NT2/D1 (cell line): ENCODE measurements around the gene SYNPO2.

Source experiments
- DNase-seq: peaks from one replicate; pipeline ENCODE4 v3.0.0-alpha.2; 2011; ENCODE audit warnings: low read depth, low spot score
- H3K27me3 ChIP-seq: 2 replicates; pipeline ENCODE4 v1.6.0; 2011; ENCODE audit warnings: mild to moderate bottlenecking; ENCODE audit not compliant: insufficient read length, insufficient read depth
- H3K36me3 ChIP-seq: 2 replicates; pipeline ENCODE4 v1.6.1; 2011; ENCODE audit warnings: mild to moderate bottlenecking, low read length, mixed read lengths; ENCODE audit not compliant: insufficient read depth, insufficient read length
- H3K4me1 ChIP-seq: 2 replicates; pipeline ENCODE4 v1.5.1; 2011; ENCODE audit not compliant: insufficient read depth, insufficient read length
- H3K4me3 ChIP-seq: 2 replicates; pipeline ENCODE4 v1.5.1; 2011; ENCODE audit warnings: low read depth; ENCODE audit not compliant: insufficient read length
- H3K9ac ChIP-seq: 2 replicates; pipeline ENCODE4 v1.6.0; 2011; ENCODE audit warnings: low read depth; ENCODE audit not compliant: insufficient read length
- H3K9me3 ChIP-seq: 2 replicates; pipeline ENCODE4 v1.5.1; 2011; ENCODE audit warnings: mild to moderate bottlenecking, low read length; ENCODE audit not compliant: insufficient read depth
- SUZ12 ChIP-seq: IDR thresholded peaks from 2 replicates; pipeline ENCODE4 v1.6.1; 2011; ENCODE audit not compliant: insufficient read length, insufficient read depth; ENCODE audit errors: extremely low read depth
- YY1 ChIP-seq: IDR thresholded peaks from 2 replicates; pipeline ENCODE4 v1.6.1; 2011; ENCODE audit not compliant: insufficient read length, insufficient read depth
- ZNF274 ChIP-seq: IDR thresholded peaks from 2 replicates; pipeline ENCODE4 v1.6.1; 2011; ENCODE audit warnings: mild to moderate bottlenecking, low read depth, low read length

Gene SYNPO2

DNA sequence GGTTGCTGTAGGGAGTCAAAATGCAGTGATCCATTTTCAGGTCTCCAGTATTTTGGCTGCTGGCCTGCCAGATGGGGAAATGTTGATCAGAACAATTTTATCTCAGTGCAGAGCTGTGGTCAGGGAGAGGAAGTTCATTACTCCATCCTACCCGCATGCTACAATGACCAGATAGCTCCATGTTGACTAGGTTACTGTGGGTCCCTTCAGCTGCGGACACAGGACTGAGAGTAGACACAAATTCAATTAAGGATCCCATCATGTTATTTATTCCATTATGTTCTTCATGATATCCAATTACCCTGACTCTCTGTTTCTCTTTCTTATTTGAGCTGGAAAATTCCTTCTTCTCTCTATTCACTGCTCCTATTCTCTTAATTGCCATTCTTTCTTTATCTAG is 16.3 kb downstream of the SYNPO2 start:
- DNase-seq: no peak
- H3K9ac ChIP-seq: no peak overlapping the region

DNA sequence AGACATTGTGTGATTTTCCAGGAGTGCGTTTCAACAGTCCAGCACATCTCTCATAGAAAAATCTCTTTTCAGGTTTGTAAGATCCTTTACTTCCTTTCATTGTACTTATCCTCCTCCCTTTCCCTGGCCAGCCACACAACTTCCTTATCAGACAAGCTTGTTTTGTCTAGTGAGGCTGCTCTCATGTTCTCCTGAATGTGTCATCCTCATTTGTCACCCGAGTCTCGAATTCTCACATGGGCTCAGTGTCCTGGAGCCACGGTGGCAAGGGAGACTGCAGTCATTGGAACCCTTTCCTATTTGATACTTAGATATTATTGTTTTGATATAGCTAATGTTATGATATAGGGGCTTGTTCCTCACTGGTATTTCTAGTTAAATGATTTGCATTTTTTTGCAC is 16.9 kb downstream of the SYNPO2 start:
- no peaks in the 10 kb centered on the region for H3K4me1 ChIP-seq
- H3K4me3 ChIP-seq: no peak overlapping the region
- TF ChIP-seq YY1: no peak
- no peak overlapping the region for H3K9ac ChIP-seq
- H3K36me3 ChIP-seq: no peaks in the 10 kb centered on the region
- no peaks in the 10 kb centered on the region for H3K9me3 ChIP-seq
- no peak for DNase-seq
- H3K27me3 ChIP-seq: no peaks in the 10 kb centered on the region

More for the DNA sequence above, 16.3 kb downstream of the SYNPO2 start:
- Histone ChIP-seq H3K36me3 (no peaks in the 10 kb centered on the region), H3K9me3 (no peaks in the 10 kb centered on the region), H3K4me3 (no peak overlapping the region), H3K4me1 (no peaks in the 10 kb centered on the region), H3K27me3 (no peaks in the 10 kb centered on the region)
- TF ChIP-seq SUZ12: no peak
- no peak for TF ChIP-seq YY1
- TF ChIP-seq ZNF274: no peak

DNA sequence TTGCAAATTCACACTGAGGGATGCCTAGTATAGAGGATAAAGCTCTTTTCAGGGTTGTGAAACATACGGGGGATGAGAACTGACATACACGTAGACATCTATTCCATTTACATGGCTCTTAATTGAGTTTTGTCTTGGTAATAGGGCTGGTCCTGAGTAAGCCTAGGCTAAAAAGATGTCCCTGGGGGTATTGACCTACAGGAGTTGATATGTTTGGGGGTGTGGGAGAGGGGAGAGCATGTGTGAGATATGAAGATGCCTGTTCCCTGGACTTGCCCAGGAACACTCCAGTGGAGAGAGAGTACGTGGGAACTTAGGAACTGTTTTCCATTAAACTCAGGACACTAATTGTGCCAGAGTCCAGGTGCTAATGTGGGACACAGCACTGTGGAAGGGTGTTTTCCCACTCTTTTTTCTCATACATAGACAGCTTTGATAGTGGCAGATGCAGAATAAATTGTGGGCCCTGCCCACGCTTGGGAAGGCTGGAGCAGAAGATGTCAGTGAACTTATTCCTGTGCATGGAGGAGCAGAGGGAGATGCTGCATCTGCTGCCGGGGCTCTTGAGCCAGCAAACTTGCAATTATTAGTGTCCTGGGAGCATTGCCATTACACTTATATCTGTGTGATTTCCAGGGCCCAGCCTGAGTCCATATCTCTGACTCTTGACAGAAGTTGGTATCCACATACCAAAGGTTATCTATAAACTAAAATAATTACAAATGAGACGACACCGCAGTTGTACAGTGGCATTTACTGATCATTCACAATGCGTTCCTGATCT is 20.7 kb downstream of the SYNPO2 start:
- DNase-seq: no peak
- Histone ChIP-seq H3K9ac (no peak overlapping the region), H3K9me3 (no peaks in the 10 kb centered on the region), H3K36me3 (no peaks in the 10 kb centered on the region), H3K4me3 (no peak overlapping the region), H3K27me3 (no peaks in the 10 kb centered on the region), H3K4me1 (no peaks in the 10 kb centered on the region)
- TF ChIP-seq ZNF274 (no peak), SUZ12 (no peak), YY1 (no peak)

GRCh38 chr4:118910221-118910620 is 21.6 kb downstream of the SYNPO2 start:
- TF ChIP-seq SUZ12: no peak
- TF ChIP-seq YY1: no peak
- TF ChIP-seq ZNF274: no peak
- DNase-seq: no peak
- Histone ChIP-seq H3K4me1 (no peaks in the 10 kb centered on the region), H3K9ac (no peak overlapping the region), H3K4me3 (no peak overlapping the region), H3K36me3 (no peaks in the 10 kb centered on the region), H3K27me3 (no peaks in the 10 kb centered on the region), H3K9me3 (no peaks in the 10 kb centered on the region)

- no peaks in the 10 kb centered on the region for H3K4me1 ChIP-seq
- no peak for DNase-seq
- H3K9ac ChIP-seq: no peak overlapping the region
- TF ChIP-seq YY1: no peak
- no peak for TF ChIP-seq ZNF274
- no peak for TF ChIP-seq SUZ12
- no peaks in the 10 kb centered on the region for H3K36me3 ChIP-seq
- no peaks in the 10 kb centered on the region for H3K27me3 ChIP-seq
- H3K9me3 ChIP-seq: no peaks in the 10 kb centered on the region
- no peak overlapping the region for H3K4me3 ChIP-seq
Measured at GRCh38 chr4:118911238-118911703, 22.6 kb downstream of the SYNPO2 start.

DNA sequence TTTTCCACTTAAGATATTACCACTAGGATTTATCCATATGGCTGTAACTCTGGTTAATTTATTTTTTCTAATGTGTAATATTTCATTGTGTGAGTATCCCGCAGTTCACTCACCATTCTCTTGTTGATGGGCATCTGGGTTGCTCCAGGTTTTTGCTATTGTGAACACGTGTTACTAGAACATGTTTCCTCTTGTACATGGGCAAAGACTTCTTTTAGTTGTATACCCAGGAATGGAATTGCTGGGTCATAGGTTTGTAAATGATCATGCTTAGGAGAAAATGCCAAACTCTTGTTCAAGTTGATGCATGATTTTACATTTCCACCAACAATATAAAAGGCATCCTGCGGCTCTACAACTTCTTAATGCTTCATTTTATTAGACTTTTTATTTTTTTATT is 26.8 kb downstream of the SYNPO2 start:
- H3K9ac ChIP-seq: no peak overlapping the region
- no peaks in the 10 kb centered on the region for H3K9me3 ChIP-seq
- no peak overlapping the region for H3K4me3 ChIP-seq
- H3K36me3 ChIP-seq: no peaks in the 10 kb centered on the region
- TF ChIP-seq YY1: no peak
- H3K4me1 ChIP-seq: no peaks in the 10 kb centered on the region
- no peak for DNase-seq
- H3K27me3 ChIP-seq: no peaks in the 10 kb centered on the region

DNA sequence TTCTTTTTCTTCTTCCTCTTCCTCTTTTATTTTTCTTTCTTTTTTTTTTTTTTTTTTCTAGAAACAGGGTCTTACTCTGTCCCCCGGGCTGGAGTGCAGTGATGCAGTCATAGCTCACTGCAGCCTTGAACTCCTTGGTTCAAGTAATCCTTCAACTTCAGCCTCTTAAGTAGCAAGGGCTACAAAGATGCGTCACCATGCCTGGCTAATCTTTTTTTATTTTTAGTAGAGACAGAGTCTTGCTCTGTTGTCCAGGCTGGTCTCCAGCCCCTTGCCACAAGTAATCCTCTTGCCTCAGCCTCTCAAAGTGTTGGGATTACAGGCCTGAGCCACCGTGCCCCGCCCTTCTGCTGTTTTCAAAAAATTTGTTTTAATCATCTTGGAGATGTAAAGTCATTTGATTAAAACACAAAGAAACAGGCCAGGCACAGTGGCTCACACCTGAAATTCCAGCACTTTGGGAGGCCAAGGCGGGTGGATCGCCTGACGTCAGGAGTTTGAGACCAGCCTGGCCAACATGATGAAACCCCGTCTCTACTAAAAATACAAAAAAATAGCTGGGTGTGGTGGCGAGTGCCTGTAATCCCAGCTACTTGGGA is 28.1 kb downstream of the SYNPO2 start:
- H3K4me1 ChIP-seq: no peaks in the 10 kb centered on the region
- H3K36me3 ChIP-seq: no peaks in the 10 kb centered on the region
- no peak overlapping the region for H3K9ac ChIP-seq
- no peaks in the 10 kb centered on the region for H3K27me3 ChIP-seq
- no peak overlapping the region for H3K4me3 ChIP-seq
- no peak for DNase-seq
- TF ChIP-seq YY1: no peak
- no peak for TF ChIP-seq SUZ12
- TF ChIP-seq ZNF274: no peak
- no peaks in the 10 kb centered on the region for H3K9me3 ChIP-seq
